ENCODE results near the gene QSER1. TPM values are rescaled to one million over a fixed set of nuclear protein-coding genes. Genes with fewer than 3 reads are reported as not detected.

Gene QSER1
- total and polyA plus RNA-seq, 9 of the 15 experiments (the other 6 are each of a cell fraction or from before 2014, with no cell fraction given): 5.8 to 33.6 (median 22.3) TPM

DNA sequence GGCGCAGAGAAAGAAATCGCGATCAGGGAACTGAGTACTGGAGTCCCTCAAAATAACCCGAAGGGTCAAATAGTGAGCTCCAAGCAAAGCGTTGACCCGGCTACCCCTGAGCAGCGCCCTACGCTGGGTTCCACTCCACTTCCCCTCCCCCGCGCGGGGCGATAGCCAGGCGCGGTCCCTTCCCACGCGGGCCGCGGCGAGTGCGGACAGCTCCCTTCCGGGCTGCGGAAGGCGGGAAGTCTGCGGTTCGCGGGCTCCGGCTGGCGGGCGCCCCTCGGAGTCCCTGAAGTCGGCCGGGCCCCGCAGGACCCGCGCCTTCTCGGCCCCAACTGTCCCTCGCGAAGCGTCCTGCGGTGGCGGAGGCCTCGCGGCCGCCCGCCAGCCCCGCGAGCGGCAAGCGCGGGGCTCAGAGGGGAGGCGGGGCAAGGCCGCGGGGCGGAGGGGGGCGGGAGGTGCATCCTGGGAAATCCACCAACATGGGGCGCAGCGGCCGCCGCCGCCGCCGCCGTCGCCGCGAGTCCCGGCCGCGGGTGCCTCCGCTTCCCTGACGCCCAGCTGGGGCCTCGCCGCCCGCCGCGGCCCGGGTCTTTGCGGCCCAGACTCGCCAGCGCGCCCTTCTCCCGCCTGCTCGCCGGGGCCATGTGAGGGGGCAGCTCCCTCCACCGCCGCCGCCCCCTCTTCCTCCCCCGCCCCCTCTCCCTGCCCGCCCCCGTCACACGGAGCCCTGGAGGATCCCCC lies at the start of gene QSER1 (continued):
- TF ChIP-seq, protein P1, sequence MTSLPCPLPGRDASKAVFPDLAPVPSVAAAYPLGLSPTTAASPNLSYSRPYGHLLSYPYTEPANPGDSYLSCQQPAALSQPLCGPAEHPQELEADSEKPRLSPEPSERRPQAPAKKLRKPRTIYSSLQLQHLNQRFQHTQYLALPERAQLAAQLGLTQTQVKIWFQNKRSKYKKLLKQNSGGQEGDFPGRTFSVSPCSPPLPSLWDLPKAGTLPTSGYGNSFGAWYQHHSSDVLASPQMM (CRISPR knock-in tag; IDR thresholded peaks at IDR 0.05): no peak
- peak; percentile 69 for TF ChIP-seq GABPA (tag; conservative IDR thresholded peaks at IDR 0.05; ENCODE audit: low read depth)
- peak; percentile 85 for TF ChIP-seq CCNT2 (IDR thresholded peaks at IDR 0.05; ENCODE audit: borderline replicate concordance, extremely low read depth, insufficient read length, low read depth, low read length)
- TF ChIP-seq, protein P2, sequence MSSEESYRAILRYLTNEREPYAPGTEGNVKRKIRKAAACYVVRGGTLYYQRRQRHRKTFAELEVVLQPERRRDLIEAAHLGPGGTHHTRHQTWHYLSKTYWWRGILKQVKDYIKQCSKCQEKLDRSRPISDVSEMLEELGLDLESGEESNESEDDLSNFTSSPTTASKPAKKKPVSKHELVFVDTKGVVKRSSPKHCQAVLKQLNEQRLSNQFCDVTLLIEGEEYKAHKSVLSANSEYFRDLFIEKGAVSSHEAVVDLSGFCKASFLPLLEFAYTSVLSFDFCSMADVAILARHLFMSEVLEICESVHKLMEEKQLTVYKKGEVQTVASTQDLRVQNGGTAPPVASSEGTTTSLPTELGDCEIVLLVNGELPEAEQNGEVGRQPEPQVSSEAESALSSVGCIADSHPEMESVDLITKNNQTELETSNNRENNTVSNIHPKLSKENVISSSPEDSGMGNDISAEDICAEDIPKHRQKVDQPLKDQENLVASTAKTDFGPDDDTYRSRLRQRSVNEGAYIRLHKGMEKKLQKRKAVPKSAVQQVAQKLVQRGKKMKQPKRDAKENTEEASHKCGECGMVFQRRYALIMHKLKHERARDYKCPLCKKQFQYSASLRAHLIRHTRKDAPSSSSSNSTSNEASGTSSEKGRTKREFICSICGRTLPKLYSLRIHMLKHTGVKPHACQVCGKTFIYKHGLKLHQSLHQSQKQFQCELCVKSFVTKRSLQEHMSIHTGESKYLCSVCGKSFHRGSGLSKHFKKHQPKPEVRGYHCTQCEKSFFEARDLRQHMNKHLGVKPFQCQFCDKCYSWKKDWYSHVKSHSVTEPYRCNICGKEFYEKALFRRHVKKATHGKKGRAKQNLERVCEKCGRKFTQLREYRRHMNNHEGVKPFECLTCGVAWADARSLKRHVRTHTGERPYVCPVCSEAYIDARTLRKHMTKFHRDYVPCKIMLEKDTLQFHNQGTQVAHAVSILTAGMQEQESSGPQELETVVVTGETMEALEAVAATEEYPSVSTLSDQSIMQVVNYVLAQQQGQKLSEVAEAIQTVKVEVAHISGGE (CRISPR knock-in tag; IDR thresholded peaks at IDR 0.05): peak in 1 of 3 experiments; percentile 86; a peak in 2 of 6 replicates
- 0 out of 2 replicates have a peak, but pooled peaks have one; percentile 31 for TF ChIP-seq DPF2 (IDR thresholded peaks at IDR 0.05)
- TF ChIP-seq ZSCAN29 (IDR thresholded peaks at IDR 0.05): peak; percentile 43; the same call in 1 of the 2 replicates
- peak; percentile 88 for TF ChIP-seq MYC (IDR thresholded peaks at IDR 0.05; ENCODE audit: low read depth, low read length)
- peak; percentile 61; the same call in 1 of the 2 replicates for TF ChIP-seq MYC (CRISPR knock-in tag; IDR thresholded peaks at IDR 0.05; ENCODE audit: borderline replicate concordance, low read depth)
- peak; percentile 64 for TF ChIP-seq NCOR1 (IDR thresholded peaks at IDR 0.05)
- TF ChIP-seq RB1 (IDR thresholded peaks at IDR 0.05; ENCODE audit: low read depth): peak; percentile 99
- TF ChIP-seq ILF3 (IDR thresholded peaks at IDR 0.05; ENCODE audit: borderline replicate concordance): peak; percentile 54; the same call in 1 of the 2 replicates
- peak; percentile 42; the same call in 1 of the 2 replicates for TF ChIP-seq SMARCC2 (IDR thresholded peaks at IDR 0.05; ENCODE audit: low read depth)
- TF ChIP-seq NONO (IDR thresholded peaks at IDR 0.05; ENCODE audit: low read depth in 2 of 2, low read length in 1 of 2): peak; percentile 66 to 88; a peak in 2 of 4 replicates
- TF ChIP-seq, protein P3, sequence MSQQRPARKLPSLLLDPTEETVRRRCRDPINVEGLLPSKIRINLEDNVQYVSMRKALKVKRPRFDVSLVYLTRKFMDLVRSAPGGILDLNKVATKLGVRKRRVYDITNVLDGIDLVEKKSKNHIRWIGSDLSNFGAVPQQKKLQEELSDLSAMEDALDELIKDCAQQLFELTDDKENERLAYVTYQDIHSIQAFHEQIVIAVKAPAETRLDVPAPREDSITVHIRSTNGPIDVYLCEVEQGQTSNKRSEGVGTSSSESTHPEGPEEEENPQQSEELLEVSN (IDR thresholded peaks at IDR 0.05; ENCODE audit: borderline replicate concordance in 1 of 2, extremely low read depth in 1 of 2, insufficient read depth in 1 of 2, insufficient read length in 1 of 2, low read depth in 1 of 2, low read length in 1 of 2, poor library complexity in 1 of 2, severe bottlenecking in 1 of 2): peak; percentile 89 to 93
- no peak for TF ChIP-seq NCOA6 (IDR thresholded peaks at IDR 0.05)
- TF ChIP-seq, protein P4, sequence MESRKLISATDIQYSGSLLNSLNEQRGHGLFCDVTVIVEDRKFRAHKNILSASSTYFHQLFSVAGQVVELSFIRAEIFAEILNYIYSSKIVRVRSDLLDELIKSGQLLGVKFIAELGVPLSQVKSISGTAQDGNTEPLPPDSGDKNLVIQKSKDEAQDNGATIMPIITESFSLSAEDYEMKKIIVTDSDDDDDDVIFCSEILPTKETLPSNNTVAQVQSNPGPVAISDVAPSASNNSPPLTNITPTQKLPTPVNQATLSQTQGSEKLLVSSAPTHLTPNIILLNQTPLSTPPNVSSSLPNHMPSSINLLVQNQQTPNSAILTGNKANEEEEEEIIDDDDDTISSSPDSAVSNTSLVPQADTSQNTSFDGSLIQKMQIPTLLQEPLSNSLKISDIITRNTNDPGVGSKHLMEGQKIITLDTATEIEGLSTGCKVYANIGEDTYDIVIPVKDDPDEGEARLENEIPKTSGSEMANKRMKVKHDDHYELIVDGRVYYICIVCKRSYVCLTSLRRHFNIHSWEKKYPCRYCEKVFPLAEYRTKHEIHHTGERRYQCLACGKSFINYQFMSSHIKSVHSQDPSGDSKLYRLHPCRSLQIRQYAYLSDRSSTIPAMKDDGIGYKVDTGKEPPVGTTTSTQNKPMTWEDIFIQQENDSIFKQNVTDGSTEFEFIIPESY (CRISPR knock-in tag; IDR thresholded peaks at IDR 0.05): 0 out of 2 replicates have a peak, but pooled peaks have one; percentile 20
- TF ChIP-seq YY1 (IDR thresholded peaks at IDR 0.05; ENCODE audit: borderline replicate concordance in 1 of 3, control insufficient read depth in 1 of 3, extremely low read depth in 1 of 3, insufficient read depth in 3 of 3, insufficient read length in 1 of 3, insufficient replicate concordance in 2 of 3, low read depth in 1 of 3, low read length in 2 of 3): peak in 2 of 3 experiments; percentile 29 to 53
- TF ChIP-seq ZC3H11A (IDR thresholded peaks at IDR 0.05; ENCODE audit: low read depth, low read length): no peak
